BLaER1 treated with 17β-estradiol and CSF1 and Interleukin-3, amounts not matched to agents 10 nM and 100 nM (cell line): ENCODE measurements around the gene BCL2L12.
A peak's percentile ranks its signal among the peaks of the same experiment; 100 is the strongest.

ENCODE experiments used
- H3K27ac ChIP-seq, 11 experiments: shearing (Covaris generic); formaldehyde crosslinking; 2 replicates each; pipeline ENCODE4 v1.8.1; 2022
- H3K27me3 ChIP-seq, 11 experiments: shearing (Covaris generic); formaldehyde crosslinking; 2 replicates each; pipeline ENCODE4 v1.8.1; 2022
- H3K36me3 ChIP-seq, 11 experiments: shearing (Covaris generic); formaldehyde crosslinking; 2 replicates each; pipeline ENCODE4 v1.8.1; 2022
- H3K4me1 ChIP-seq, 10 experiments: shearing (Covaris generic); formaldehyde crosslinking; 2 replicates each; pipeline ENCODE4 v1.8.1; 2022
- H3K4me2 ChIP-seq, 11 experiments: shearing (Covaris generic); formaldehyde crosslinking; 2 replicates each; pipeline ENCODE4 v1.8.1; 2022
- H3K4me3 ChIP-seq, 10 experiments: shearing (Covaris generic); formaldehyde crosslinking; 2 replicates each; pipeline ENCODE4 v1.8.1; 2022
- H3K9ac ChIP-seq, 11 experiments: shearing (Covaris generic); formaldehyde crosslinking; 2 replicates each; pipeline ENCODE4 v1.8.1; 2022
- H3K9me3 ChIP-seq, 11 experiments: shearing (Covaris generic); formaldehyde crosslinking; replicated peaks in 1 of 11; 2 replicates each; pipeline ENCODE4 v1.8.1; 2022
- H4K20me1 ChIP-seq, 11 experiments: shearing (Covaris generic); formaldehyde crosslinking; 2 replicates each; pipeline ENCODE4 v1.8.1; 2022
- Cebpa-rat ChIP-seq, 11 experiments: shearing (Covaris generic); IDR thresholded peaks; 2 replicates each; pipeline ENCODE4 v1.8.1; 2022

BCL2L12 gene

DNA sequence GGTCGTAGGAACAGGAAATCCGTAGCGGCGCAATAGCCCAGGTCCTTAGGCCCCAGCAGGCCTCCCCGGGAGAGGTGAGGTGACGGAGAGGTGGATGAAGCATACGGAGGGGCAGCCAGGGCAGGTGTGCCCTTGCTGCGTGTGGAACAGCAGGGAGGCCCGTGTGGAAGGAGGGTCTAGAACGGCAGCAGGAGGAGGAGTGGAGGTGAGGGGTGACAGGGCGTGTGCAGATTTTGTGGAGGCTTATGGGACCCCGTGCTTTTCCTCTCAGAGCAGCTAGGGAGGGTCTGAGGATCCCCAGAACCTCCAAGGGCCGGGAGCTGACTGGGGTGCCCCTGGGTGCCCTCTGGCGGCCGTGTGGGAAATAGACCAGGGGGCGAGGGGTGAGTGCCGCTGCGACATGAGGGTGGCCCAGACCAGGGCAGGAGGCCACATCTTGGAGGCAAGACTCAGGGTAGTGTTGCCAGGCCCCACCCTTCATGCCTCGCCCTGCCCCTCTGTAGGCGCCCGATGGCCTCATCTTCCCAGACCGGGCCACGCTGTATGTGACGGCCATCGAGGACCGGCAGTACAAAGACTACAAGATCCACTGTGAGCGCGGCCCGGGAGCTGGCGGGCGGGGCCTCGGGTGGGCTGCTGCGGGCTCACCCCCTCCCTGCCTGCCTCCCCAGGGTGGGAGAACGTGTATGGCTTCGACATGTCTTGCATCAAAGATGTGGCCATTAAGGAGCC, 18.7 kb downstream of the BCL2L12 start:
- Histone ChIP-seq H3K9me3 (no peaks in the 10 kb centered on the region), H4K20me1 (peaks cover 5 to 98% (median 89%) of the 10 kb centered on the region in 11 experiments; a peak in 21 of 22 replicates), H3K27me3 (peaks cover 0 to 11% (median 6%) of the 10 kb centered on the region in 11 experiments; a peak in 15 of 22 replicates), H3K9ac (peak overlapping the region in 1 of 11 experiments; percentile 7; a peak in 1 of 22 replicates), H3K4me2 (no peak overlapping the region), H3K27ac (peak overlapping the region in 1 of 11 experiments; percentile 6; a peak in 1 of 22 replicates), H3K4me1 (peaks cover 40 to 81% (median 55%) of the 10 kb centered on the region in 10 experiments), H3K4me3 (no peak overlapping the region), H3K36me3 (peaks cover 52 to 96% (median 86%) of the 10 kb centered on the region in 11 experiments)
- no peak for TF ChIP-seq Cebpa-rat (IDR thresholded peaks at IDR 0.05)

DNA sequence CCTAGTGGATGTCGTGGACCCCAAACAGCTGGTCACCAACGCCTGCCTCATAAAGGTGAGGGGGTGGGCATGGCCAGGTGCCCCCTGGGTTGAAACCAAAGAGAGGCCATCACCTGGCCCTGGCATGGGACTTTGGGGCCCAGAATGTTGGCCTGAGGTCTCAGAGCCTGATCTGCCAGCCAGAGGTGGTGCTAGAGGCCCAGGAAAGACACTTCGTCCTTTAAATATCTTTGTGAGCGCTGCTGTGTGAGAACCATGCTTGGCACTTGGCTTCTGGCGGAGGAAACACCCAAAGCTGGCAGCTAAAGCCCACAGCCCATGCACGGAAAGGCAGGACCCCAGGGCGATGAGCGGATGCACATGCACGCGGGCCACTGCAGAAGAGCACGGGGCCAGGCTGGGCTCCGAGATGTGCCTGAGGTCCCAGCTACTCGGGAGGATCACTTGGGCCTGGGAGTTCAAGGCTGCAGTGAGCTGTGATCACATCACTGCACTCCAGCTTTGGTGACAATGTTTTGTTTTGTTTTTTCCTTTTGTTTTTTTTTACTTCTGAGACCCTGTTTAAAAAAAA, 19.3 kb downstream of the BCL2L12 start:
- Histone ChIP-seq H3K36me3 (peaks cover 52 to 96% (median 86%) of the 10 kb centered on the region in 11 experiments), H3K27me3 (peaks cover 5 to 17% (median 12%) of the 10 kb centered on the region in 11 experiments), H3K4me3 (no peak overlapping the region), H3K9ac (no peak overlapping the region), H3K9me3 (no peaks in the 10 kb centered on the region), H4K20me1 (peaks cover 5 to 98% (median 89%) of the 10 kb centered on the region in 11 experiments; a peak in 21 of 22 replicates), H3K27ac (peak overlapping the region in 1 of 11 experiments; percentile 6; a peak in 1 of 22 replicates), H3K4me2 (no peak overlapping the region; a peak in 1 of 22 replicates), H3K4me1 (peaks cover 33 to 81% (median 54%) of the 10 kb centered on the region in 10 experiments)
- TF ChIP-seq Cebpa-rat (IDR thresholded peaks at IDR 0.05), result no peak

DNA sequence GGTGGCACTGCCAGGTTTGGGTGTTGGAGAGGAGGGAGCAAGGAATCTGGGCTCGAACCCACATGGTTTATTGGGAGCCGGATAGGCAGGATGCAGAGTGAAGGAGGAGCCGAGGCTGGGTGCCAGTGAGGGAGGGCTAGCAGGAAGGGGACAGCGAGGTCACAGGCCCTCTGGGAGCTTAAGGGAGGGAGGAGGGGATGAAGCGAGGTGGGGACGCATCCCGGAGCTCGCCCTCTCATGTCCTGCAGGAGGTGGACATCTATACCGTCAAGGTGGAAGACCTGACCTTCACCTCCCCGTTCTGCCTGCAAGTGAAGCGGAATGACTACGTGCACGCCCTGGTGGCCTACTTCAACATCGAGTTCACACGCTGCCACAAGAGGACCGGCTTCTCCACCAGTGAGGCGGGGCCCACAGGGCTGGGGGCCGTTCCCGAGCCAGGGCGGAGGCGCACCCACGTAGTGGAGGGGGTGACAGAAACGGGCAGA, 20.2 kb downstream of the BCL2L12 start:
- peaks cover 52 to 92% (median 85%) of the 10 kb centered on the region in 11 experiments for H3K36me3 ChIP-seq
- H3K27ac ChIP-seq, result peak overlapping the region in 2 of 11 experiments; percentile 1 to 14; a peak in 1 of 22 replicates
- peaks cover 13 to 26% (median 20%) of the 10 kb centered on the region in 11 experiments for H3K27me3 ChIP-seq
- no peak for TF ChIP-seq Cebpa-rat (IDR thresholded peaks at IDR 0.05)
- peak overlapping the region in 1 of 11 experiments; percentile 16; a peak in 2 of 22 replicates for H3K9ac ChIP-seq
- peak overlapping the region in 3 of 11 experiments; percentile 5 to 54 (median 15); a peak in 6 of 22 replicates for H3K4me2 ChIP-seq
- H3K4me3 ChIP-seq, result no peak overlapping the region
- peaks cover 32 to 81% (median 54%) of the 10 kb centered on the region in 10 experiments for H3K4me1 ChIP-seq
- H3K9me3 ChIP-seq, result no peaks in the 10 kb centered on the region
- H4K20me1 ChIP-seq, result peaks cover 4 to 97% (median 89%) of the 10 kb centered on the region in 11 experiments; a peak in 21 of 22 replicates

DNA sequence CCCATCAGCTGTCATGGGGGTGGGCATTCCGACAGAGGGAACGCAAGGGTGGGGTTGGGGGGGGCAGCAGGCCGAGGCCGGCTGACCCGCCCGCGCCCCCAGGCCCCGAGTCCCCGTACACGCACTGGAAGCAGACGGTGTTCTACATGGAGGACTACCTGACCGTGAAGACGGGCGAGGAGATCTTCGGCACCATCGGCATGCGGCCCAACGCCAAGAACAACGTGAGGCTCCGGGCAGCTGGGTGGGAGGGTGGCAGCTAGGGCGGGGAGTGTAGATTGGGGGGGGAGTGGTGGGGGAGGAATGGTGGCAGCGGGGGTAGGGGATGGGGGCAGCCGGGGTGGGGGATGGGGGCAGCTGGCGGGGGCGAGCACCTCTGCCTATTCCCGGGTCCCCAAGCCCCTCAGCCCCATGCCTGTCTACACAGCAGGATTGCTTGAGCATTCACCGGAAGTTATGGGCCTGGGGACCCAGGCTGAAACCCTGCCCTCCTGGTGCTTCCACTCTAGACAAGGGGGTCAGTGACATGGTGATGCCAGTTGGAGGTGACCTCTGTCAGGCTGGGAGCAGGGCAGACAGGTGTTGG, 20.9 kb downstream of the BCL2L12 start:
- H3K4me3 ChIP-seq, result peak overlapping the region in 2 of 10 experiments; percentile 27 to 65; a peak in 2 of 20 replicates
- peaks cover 0 to 90% (median 82%) of the 10 kb centered on the region in 11 experiments; a peak in 21 of 22 replicates for H4K20me1 ChIP-seq
- peak overlapping the region in 6 of 11 experiments; percentile 42 to 66 (median 54); a peak in 11 of 22 replicates for H3K9ac ChIP-seq
- peaks cover 20 to 33% (median 28%) of the 10 kb centered on the region in 11 experiments for H3K27me3 ChIP-seq
- H3K36me3 ChIP-seq, result peaks cover 45 to 85% (median 78%) of the 10 kb centered on the region in 11 experiments
- H3K27ac ChIP-seq, result peak overlapping the region in 5 of 11 experiments; percentile 51 to 77 (median 63); a peak in 11 of 22 replicates
- peaks cover 36 to 83% (median 56%) of the 10 kb centered on the region in 10 experiments for H3K4me1 ChIP-seq
- peak overlapping the region in 10 of 11 experiments; percentile 64 to 95 (median 84); a peak in 19 of 22 replicates for H3K4me2 ChIP-seq
- H3K9me3 ChIP-seq, result no peaks in the 10 kb centered on the region
- no peak for TF ChIP-seq Cebpa-rat (IDR thresholded peaks at IDR 0.05)

DNA sequence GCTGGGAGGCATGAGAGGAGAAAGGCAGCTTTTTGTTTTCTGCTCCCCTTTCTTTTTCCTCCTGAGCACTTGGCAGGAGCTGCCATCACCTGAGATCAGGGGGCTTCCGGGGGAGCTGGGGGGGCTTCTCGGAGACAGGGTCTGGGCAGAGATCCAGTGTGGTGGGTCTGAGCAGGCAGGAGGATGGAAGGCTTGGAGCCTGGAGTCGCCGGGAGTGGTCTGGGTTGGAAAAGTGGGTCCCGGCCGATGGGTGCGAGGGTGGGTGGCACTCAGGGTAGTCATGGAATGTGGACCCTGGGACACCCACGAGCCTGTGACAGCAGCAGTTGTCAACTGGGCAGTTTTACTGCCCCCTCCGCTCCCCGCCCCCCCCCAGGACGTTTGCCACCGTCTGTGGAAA, 21.4 kb downstream of the BCL2L12 start:
- peaks cover 39 to 80% (median 72%) of the 10 kb centered on the region in 11 experiments for H3K36me3 ChIP-seq
- H3K4me3 ChIP-seq, result peak overlapping the region in 2 of 10 experiments; percentile 45 to 65; a peak in 4 of 20 replicates
- peaks cover 37 to 81% (median 55%) of the 10 kb centered on the region in 10 experiments for H3K4me1 ChIP-seq
- peak overlapping the region in 6 of 11 experiments; percentile 44 to 77 (median 59); a peak in 12 of 22 replicates for H3K27ac ChIP-seq
- no peak for TF ChIP-seq Cebpa-rat (IDR thresholded peaks at IDR 0.05)
- H3K4me2 ChIP-seq, result peak overlapping the region; percentile 64 to 95 (median 89)
- no peaks in the 10 kb centered on the region for H3K9me3 ChIP-seq
- peaks cover 0 to 84% (median 77%) of the 10 kb centered on the region in 11 experiments; a peak in 21 of 22 replicates for H4K20me1 ChIP-seq
- H3K27me3 ChIP-seq, result peaks cover 21 to 35% (median 30%) of the 10 kb centered on the region in 11 experiments
- H3K9ac ChIP-seq, result peak overlapping the region in 8 of 11 experiments; percentile 38 to 66 (median 52); a peak in 13 of 22 replicates

DNA sequence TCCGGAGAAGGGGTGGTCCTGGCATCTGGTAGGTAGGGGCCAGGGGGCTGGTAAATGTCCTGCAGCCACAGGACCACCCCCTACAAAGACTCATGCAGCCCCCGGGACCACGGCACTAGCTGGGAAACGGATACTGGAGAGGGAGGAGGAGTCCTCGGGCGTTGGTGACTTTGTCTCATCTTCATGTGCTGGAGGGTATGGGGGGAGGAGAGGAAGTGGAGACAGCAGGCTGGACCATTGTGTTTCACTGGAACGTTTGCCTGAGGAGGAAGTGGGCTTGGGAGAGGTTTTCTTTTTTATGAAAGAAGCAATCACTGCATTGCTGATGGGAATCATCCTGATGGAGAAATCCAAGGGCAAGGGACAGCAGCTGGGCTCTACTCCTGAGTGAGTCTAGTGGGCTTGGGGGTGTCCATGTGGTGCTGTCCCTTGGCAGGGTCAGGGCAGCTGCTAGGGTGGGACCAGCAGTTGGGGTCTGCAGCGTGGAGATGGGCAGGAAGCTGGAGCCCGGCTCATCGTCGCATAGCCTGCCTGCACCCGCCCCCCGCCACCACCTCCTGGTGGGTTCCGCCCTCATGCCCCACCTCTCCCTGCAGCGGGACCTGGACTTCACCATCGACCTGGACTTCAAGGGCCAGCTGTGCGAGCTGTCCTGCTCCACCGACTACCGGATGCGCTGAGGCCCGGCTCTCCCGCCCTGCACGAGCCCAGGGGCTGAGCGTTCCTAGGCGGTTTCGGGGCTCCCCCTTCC, 22.0 kb downstream of the BCL2L12 start:
- H3K9ac ChIP-seq, result peak overlapping the region in 10 of 11 experiments; percentile 29 to 66 (median 48); a peak in 16 of 22 replicates
- peak overlapping the region in 6 of 10 experiments; percentile 31 to 65 (median 48); a peak in 11 of 20 replicates for H3K4me3 ChIP-seq
- H3K27ac ChIP-seq, result peak overlapping the region in 7 of 11 experiments; percentile 44 to 77 (median 55); a peak in 13 of 22 replicates
- no peak for TF ChIP-seq Cebpa-rat (IDR thresholded peaks at IDR 0.05)
- H3K4me1 ChIP-seq, result peaks cover 37 to 82% (median 56%) of the 10 kb centered on the region in 10 experiments
- H3K27me3 ChIP-seq, result peaks cover 21 to 35% (median 30%) of the 10 kb centered on the region in 11 experiments
- H3K36me3 ChIP-seq, result peaks cover 33 to 74% (median 66%) of the 10 kb centered on the region in 11 experiments
- peaks cover 0 to 78% (median 71%) of the 10 kb centered on the region in 11 experiments; a peak in 21 of 22 replicates for H4K20me1 ChIP-seq
- peak overlapping the region; percentile 64 to 95 (median 89) for H3K4me2 ChIP-seq
- H3K9me3 ChIP-seq, result no peaks in the 10 kb centered on the region

DNA sequence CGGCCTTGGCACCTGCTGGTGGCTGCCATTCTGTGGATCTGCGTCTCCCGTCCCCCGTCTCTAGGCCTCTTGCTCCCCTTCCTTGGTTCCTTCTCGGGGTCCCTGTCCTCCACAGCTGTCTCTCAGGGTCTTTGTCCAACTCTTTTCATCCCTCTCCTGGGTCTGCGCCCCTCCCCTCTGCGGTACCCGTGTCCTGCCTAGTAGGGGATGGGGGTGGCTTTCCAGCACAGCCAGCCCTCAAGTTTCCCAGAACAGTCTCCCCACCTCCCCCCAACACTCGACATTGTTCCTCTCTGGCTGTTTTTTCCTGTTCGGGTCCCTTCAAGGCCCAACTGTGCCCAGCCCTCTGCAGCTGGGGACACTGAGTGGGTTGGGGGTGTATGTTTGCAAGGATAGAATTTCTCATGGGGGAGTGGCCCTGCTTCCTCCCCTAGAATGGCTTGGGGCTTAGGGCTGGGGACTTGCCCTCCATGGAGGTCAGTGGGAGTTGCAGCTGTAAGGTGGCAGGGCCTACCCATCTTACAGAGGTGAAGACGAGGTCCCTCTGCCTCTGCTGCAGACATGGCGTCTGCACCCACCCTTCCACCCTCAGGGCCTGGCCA, 22.9 kb downstream of the BCL2L12 start:
- Histone ChIP-seq H3K36me3 (peaks cover 25 to 65% (median 57%) of the 10 kb centered on the region in 11 experiments), H3K27ac (peak overlapping the region in 6 of 11 experiments; percentile 33 to 77 (median 59); a peak in 9 of 22 replicates), H4K20me1 (peaks cover 0 to 69% (median 62%) of the 10 kb centered on the region in 11 experiments; a peak in 21 of 22 replicates), H3K9ac (peak overlapping the region in 6 of 11 experiments; percentile 29 to 66 (median 48); a peak in 10 of 22 replicates), H3K4me1 (peaks cover 37 to 82% (median 56%) of the 10 kb centered on the region in 10 experiments), H3K4me3 (peak overlapping the region in 4 of 10 experiments; percentile 45 to 65 (median 52); a peak in 8 of 20 replicates), H3K9me3 (no peaks in the 10 kb centered on the region), H3K27me3 (peaks cover 21 to 35% (median 30%) of the 10 kb centered on the region in 11 experiments), H3K4me2 (peak overlapping the region; percentile 64 to 95 (median 89); a peak in 20 of 22 replicates)
- no peak for TF ChIP-seq Cebpa-rat (IDR thresholded peaks at IDR 0.05)
